GM19023 (cell line): ENCODE data around the gene CCDC137.

ENCODE experiments used
- ATAC-seq: cut with Tn5 transposase; IDR thresholded peaks from one replicate; pipeline ENCODE4 v1.9.1; 2021; ENCODE audit warnings: mild to moderate bottlenecking, moderate library complexity; ENCODE audit not compliant: unreplicated experiment

Gene CCDC137

GRCh38 chr17:81714412-81715106, 48.0 kb downstream of the CCDC137 start:
- ATAC-seq: no peak

- no peak for ATAC-seq
Observed at GRCh38 chr17:81715107-81715871, 48.8 kb downstream of the CCDC137 start.

GRCh38 chr17:81715872-81716673, 49.5 kb downstream of the CCDC137 start:
- ATAC-seq: no peak

GRCh38 chr17:81716674-81716996, 50.1 kb downstream of the CCDC137 start:
- ATAC-seq: no peak

GRCh38 chr17:81717049-81717765, 50.7 kb downstream of the CCDC137 start:
- ATAC-seq: no peak

GRCh38 chr17:81717766-81718089, 51.2 kb downstream of the CCDC137 start:
- no peak for ATAC-seq

GRCh38 chr17:81719410-81720266, 53.1 kb downstream of the CCDC137 start:
- ATAC-seq: no peak

GRCh38 chr17:81720267-81721071, 53.9 kb downstream of the CCDC137 start:
- ATAC-seq: no peak

- ATAC-seq: no peak
Observed at GRCh38 chr17:81722184-81723120, 55.9 kb downstream of the CCDC137 start.
